HG02981 (cell line): ENCODE measurements around the gene EFTUD2.
A peak's percentile ranks its signal among the peaks of the same experiment; 100 is the strongest.

ENCODE experiments used
- ATAC-seq: cut with Tn5 transposase; IDR thresholded peaks from one replicate; pipeline ENCODE4 v1.9.1; 2021; ENCODE audit warnings: mild to moderate bottlenecking, moderate library complexity; ENCODE audit not compliant: unreplicated experiment

Gene EFTUD2

DNA sequence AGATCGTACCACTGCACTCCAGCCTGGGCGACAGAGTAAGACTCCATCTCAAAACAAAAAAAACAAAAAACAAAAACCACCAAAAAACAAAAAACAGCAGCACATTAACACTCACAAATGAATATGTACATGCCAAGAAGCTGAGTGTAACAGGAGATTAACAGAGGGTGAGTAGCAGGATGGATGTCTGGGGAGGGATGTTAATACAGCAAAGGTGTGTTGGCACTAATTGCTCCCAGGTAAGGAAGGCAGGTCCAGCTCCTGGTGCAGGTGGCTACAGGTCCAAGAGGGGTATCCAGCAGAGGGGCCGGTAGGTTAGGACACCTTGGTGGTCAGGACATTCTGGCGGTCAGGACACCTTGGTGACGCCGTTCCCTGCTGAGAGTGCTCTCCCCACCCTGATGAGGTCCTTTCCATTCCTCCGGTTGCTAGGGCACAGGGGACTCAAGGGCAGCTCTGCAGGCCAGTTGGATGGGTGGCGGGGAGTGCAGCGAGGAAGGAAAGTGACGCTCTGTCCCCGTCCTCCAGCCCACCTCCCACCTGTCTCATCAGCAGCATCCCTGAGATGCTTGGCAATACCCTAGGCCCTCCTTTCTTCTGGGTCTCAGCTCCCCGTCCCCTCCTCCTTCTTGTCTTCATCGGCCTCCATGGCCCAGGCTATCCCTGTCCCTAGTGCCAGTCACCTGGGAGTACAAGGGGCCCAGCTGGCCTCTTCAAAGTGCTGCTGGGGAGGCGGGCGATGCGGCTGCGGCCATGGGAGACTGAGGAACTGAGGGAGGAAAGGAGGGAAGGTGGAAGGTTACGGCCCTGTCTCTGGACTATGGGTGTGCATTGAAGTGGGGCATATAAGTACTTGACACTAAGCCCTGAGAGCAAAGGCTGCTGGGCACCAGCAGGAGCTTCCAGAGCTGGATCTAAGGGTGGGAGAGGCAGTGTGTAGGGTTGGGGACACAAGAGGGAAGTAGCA is 26.8 kb upstream of the EFTUD2 start:
- no peak for ATAC-seq

DNA sequence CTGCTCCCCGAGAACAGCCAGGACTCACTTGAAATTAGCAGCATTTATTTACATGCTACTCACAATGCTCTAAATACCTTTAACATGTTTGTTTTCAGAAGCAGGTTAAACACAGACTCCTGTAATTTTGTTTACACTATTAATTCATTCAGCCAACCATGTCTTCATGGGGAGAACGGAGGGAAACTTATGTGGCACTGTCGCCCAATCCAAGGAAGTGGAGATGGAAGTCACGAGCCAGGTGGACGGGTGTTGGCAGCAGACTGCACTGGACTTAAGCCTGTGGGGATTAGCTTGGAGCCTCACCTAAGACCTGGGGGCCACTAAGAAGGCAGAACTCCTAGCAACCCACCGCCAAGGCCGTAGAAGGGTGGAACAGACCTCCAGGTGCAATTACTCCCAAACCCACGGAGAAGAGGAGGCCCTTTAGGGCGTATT is 24.9 kb upstream of the EFTUD2 start:
- ATAC-seq: no peak

DNA sequence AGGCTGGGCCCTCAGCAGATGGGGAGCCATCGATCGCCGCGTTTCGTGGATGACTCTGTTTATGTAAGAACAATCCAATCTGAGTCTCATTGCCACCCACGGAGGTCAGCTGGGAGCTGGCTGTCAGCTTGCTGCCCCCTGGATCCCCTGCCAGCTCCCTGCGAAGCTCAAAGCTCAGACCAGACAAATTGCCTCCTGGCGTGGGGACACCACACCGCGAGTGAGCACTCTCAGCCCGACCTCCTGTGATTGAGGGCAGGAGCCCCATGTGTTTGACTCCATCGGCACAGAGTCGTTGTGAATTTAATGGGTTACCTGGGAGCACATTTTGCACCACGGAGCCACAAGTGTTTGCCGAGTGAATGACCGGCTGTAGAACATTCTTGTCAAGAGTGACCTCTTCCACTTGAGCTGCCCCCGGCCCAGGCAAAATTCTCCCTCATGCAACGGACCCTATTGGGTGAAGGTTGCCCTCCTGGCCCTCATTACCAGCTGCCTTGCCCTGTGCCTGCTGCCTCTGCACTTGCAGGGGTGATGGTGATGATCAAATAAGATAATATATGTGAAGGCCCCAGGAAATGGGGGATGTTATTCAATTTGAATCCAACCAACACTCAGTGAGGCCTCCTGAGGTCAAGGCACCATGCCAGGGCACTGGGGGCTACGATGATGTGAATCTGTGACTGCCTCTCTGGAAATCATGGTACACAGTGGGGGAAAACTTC is 23.7 kb upstream of the EFTUD2 start:
- no peak for ATAC-seq

DNA sequence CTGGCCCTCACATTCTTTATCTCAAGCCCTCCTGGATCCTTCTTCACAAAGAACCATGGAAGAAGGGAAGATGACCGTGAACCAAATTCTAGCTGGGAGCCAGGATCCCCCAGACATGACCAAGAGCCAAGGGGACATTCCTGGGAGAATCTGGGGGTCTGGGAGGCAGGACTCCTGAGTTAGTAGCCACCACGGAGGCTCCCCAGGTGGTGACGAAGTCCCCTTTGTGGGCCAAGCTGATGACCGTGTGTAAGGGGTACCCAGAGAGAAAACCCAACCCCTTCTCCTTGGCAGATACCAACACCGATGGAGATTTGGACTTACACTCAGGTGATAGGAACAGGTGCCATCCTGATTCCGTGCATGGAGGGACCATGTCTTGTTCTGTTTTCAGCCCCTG is 22.9 kb upstream of the EFTUD2 start:
- ATAC-seq: no peak

DNA sequence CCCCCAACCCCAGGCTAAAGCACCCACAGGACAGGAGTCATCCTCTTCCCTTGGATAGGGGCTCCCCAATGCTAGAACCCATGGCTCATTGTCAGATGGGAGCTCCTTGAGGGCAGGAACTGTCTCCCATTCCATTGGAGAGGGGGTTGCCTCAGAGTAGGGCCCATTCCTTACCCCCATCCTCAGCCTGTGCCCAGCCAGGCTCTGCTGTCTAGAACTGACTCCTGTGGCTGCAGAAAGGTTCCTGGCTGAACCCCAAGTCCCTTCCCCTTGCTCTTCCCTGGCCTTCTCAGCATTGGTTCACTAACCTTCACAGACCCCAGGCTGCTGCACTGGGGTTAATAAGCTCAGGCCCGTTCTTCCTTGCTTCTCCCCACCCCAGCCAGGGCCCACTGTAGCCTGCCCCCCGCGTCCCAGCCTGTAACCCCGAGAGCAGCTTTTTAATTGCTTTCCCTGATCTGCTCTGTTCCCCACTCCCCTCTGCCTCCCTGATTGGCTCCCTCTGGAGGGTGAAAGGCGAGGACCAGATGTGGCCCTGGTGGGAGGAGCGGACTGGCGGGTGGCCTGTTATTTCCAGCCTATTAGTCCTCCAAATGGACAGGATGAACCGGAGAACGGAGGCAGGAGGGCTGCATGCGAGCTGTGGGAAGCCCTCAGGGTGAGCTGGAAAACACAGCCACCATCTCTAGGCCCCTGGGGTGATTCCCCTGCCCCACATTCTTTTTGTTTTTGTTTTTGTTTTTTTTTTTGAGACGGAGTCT is 22.1 kb upstream of the EFTUD2 start:
- ATAC-seq: no peak

DNA sequence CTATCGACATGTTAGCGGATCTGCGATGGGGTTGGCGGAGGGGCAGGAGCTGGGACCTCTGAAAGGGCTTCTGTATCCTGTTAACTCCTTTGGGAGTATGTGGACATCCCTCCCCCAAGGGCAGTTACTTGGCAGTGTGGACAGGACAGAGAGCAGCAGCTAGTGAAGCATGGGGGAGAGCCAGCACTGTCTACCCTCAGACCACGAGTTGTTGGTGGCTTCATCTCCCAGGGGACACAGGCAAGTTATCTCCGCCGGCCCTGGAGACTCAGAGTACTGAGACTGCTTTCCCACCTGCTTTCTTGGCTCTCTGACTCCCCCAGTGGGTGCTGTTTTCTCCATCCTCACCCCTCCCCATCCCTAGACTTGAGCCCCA is 21.3 kb upstream of the EFTUD2 start:
- no peak for ATAC-seq

DNA sequence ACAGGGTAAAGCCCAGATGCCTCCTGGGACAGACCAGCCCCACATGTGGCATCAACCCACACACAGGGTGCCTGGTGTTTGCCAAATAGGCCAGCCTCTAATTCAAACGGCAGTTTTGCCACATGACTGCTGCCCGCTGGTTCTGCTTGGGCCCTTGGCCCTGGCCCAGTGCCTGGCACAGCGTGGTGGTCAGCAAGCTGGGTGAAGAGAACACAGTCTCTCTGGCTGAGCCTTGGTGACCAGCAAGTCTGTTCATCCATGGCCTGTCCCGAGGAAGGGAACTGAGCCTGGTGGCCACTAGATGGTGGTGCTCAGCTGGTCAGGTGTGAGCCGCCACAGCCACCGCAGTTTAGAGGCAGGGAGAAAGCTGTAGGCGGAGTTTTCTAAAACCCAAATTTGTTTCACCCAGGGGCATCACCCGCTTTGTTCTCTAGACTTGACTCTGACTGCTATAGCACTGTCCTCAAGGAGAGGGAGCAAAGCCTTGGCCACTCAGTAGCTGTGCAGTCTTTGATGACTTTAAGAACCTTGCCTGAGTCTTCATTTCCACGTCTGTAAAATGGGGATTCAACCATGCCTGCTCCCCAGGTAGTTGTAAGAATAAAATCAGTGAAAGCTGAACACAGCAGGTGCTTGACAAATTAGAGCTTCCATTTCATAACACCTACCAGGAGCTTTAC is 20.8 kb upstream of the EFTUD2 start:
- ATAC-seq: peak; percentile 60

DNA sequence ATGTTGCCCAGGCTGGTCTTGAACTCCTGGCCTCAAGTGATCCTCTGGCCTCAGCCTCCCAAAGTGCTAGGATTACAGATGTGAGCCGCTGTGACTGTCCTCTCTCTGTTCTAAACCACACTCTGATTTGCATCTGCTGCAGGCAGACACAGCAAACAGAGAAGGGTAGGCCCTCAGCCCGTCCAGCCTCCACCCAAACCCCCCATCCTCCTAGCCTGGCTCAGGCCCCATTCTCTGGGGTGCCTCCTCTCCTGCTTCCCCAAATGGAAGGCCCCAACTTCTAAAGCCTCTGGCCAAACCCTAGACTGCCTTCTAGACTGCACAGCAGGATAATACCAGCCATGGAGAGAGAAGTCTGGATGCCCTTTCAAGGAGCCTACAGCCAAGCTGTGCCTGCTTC is 20.2 kb upstream of the EFTUD2 start:
- ATAC-seq: no peak

DNA sequence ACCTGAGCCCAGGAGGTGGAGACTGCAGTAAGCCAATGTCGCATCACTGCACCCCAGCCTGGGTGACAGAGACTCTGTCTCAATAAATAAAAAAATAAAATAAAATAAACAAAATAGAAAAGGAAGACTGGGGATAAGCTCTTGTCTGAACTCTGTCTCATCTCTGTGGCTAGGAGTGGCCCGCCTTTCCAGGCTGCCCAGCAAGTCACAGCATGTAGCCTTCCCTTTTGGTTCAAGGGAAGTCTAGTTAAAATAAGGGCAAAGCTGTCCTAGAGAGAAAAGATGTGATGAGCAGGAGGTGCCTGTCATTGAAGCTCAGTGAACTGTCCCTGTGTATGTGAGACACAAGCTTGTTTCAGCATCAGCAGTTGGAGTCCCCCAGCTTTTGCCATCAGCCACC is 18.8 kb upstream of the EFTUD2 start:
- no peak for ATAC-seq

DNA sequence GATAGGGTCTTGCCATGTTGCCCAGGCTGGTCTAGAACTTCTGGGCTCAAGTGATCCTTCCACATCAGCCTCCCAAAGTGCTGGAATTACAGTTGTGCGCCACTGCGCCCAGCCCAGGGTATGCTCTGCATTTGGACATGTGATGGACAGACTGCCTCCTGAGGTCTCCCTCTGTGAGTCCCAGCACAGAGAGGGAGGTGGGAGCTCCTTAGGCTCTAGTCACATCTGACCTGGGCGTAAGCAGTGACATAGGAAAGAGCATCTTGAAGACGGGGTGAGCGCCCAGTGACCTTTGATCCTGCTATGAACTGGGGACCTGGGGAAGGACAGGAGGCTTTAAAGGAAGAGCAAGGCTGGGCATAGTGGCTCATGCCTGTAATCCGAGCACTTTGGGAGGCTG is 18.2 kb upstream of the EFTUD2 start:
- no peak for ATAC-seq

DNA sequence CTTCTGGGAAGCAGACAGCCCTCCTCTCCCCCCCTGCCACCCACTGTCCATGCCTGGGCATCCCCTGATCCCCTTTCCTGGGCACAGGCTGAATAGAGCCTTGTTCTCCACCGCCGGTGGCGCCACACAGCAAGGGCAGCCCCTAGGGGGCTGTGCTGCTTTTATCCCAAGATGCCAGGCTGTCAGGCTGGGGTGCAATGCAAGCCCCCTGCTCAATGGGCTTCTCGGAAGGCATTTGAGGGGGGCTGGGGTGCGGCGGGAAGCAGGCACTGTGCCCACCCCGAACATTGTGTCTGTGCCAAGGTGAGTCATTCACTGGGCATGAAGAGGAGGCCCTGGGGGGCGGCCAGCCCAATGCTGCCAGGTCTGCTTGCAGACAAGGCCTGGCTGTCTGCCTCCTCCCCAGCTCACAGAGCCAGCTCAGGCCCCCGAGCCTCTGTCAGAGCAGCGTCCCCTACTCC is 17.6 kb upstream of the EFTUD2 start:
- no peak for ATAC-seq

DNA sequence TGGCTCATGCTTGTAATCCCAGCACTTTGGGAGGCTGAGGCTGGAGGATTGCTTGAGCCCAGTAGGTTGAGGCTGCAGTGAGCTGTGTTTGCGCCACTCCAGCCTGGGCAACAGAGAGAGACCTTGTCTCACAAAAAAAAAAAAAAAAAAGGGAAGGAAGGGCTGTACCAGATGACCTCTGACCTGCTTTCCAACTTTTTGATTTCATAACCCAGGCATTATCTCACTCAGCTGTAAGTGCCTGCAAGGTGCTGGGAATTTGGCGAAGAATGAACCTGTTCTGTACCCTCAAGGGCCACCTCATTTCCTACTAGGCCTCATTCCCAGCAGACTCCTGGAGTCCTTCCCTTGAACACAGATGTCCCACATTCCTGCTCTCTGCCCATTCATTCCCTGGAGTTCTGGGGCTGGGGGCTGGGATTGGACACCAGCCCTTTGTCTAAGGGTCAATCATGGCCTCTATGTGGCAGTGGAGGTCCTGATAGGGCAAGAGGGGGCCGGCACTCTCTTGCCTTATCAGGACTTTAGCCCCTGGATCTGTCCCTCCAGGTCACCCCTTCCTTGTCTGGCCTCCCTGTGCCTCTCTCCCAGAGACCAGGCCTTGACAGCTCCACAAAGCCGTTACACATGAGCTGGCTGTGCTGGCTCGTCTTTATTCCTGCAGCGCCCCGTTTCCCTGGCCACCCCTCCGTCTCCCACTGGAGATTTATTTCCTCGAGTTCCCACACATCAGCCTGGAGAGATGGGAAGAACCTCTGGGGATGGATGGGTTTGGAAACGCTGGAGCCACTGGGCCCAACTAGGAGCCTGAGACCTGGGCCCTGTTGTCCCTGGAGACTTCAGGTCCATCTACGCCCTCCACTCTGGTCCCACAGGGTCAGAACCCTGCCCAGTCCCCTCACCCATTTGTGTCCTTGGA is 16.9 kb upstream of the EFTUD2 start:
- ATAC-seq: no peak

DNA sequence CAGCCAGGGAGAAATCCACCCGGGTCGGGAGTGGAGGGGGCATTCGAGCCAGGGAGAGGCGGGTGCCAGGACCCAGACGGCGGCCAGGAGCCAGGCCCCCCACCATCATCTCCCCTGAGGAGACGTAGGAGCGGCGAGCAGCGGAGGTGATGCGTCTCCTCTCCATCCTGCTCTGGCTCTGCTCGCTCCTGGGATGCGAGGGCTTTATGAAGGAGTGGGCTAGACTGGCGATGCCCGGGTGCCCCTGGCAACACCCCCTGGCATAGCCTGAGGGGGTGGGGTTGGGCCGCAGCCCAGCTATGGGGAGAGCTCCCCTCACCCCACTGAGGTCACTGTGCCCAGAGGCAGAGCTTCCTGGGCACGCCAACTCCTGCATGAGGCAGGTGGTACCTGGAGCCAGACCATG is 16.1 kb upstream of the EFTUD2 start, which contains the start of gene GFAP:
TSS of gene GFAP (minus strand) at position 180 of the 406 bp plus-strand sequence. CDS start at position 166, 14 bp downstream.
- no peak for ATAC-seq

DNA sequence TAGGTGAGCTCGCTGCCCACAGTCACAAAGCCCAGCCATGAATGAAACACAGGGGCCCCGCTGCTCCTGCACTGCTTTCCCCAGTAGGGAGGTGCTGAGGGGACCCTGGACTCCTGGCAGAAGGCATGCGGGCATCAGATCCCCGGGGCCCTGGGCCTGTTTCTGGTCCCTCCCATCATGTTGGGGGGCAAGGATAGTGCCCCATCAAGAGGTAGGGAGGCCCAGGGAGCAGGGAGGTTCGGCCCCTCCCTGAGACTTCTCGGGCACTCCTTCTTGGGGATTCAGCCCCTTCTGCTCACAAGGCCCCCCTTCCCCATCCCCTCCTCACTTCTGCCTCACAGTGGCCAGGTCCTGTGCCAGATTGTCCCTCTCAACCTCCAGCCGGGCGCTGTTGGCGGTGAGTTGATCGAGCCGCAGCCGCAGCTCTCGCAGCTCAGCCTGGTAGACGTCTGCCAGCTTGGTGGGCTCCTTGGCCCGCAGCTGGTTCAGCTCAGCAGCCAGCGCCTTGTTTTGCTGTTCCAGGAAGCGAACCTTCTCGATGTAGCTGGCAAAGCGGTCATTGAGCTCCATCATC is 15.5 kb upstream of the EFTUD2 start:
- ATAC-seq: no peak

DNA sequence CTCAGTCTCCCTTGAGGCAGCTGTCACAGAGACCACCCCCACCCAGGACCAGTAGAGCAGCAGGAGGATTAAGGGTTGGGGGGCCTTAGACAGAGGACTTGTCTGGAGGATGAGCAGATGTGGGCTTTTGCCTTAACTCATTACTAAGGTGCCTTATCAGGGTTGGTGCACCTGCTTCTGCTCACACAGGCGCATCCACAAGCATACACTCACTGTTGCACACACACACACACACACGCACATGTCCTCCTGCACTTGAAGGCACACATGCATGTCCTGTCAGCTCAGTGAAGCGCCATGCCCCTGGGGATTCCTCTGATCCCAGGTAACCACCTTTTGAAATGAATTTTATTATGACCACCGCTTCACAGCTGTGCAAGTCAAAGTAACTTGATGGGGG is 14.9 kb upstream of the EFTUD2 start:
- ATAC-seq: no peak

DNA sequence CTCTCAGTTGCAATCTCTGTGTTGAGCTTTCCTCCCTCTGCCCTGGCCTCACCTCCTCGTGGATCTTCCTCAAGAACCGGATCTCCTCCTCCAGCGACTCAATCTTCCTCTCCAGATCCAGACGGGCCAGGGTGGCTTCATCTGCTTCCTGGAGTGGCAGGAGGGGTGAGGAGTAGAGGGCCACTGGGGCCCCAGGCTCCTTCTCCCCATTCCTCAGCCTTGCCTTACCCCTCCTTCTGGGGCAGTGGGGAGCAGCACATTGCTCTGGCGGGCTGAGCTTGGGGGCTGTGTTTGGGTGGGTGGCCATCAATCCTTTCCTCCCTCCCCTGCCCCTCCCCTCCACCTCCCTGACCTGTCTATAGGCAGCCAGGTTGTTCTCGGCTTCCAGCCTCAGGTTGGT is 14.4 kb upstream of the EFTUD2 start:
- ATAC-seq: no peak

DNA sequence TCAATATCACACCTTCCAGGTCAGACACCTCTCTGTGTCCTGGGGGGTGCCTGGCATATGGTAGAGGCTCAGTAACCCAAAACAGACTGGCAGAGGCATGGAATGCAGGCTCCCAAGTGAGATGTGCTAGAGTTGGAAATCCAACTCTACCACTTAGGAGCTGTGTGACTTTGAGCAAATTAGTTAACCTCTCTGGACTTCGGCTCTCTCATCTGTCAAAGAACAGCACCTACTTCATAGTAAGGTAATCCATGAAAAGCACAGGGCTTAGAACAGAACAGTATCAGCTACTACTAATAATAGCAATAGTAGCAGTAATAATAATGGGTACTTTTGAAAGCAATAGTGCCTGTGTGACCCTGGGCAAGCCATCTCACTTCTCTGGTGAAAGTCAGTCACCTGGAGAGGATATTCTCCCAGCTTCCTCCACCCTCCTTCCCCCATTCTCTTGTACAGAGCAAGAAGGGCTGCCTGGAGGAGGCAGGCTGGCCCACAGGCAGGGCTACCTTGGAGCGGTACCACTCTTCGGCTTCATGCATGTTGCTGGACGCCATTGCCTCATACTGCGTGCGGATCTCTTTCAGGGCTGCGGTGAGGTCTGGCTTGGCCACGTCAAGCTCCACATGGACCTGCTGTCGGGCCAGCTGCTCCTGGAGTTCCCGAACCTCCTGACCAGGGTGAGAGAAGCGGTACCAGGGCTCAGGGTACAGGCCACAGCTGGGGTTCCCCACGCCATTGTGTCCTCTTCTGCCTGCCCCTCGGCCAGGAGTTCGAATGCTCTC is 13.7 kb upstream of the EFTUD2 start:
- ATAC-seq: no peak
